Spleen (tissue), 11 donors: ENCODE results near the gene MPO. TPM values are rescaled to one million over a fixed set of nuclear protein-coding genes. Genes with fewer than 3 reads are reported as not detected.
A peak's percentile ranks its signal among the peaks of the same experiment; 100 is the strongest.

ENCODE experiments used
- DNase-seq: peaks from one replicate; pipeline ENCODE4 v3.0.0-alpha.2; 2020
- H3K27ac ChIP-seq, 8 donors: fragments of 200-600 bp; sonication (generic) in 7 of 8; 1 replicate in 4 of 8; 2 replicates in 4 of 8; pipeline versions ENCODE4 v1.5.0 to v1.8.0; 2016 to 2021; ENCODE audit warnings: inconsistent platforms in 4 of 8, mild to moderate bottlenecking in 4 of 8, moderate library complexity in 1 of 8
- H3K27me3 ChIP-seq, 7 donors: fragments of 200-600 bp; sonication (generic) in 6 of 7; replicated peaks in 1 of 7; 1 replicate in 4 of 7; 2 replicates in 3 of 7; pipeline versions ENCODE4 v1.5.0 to v1.8.0; 2016 to 2021; ENCODE audit warnings: inconsistent platforms in 3 of 7, mild to moderate bottlenecking in 1 of 7
- H3K36me3 ChIP-seq, 6 donors: fragments of 200-600 bp; sonication (generic) in 5 of 6; 1 replicate in 4 of 6; 2 replicates in 2 of 6; pipeline versions ENCODE4 v1.5.0 to v1.8.0; 2016 to 2021; ENCODE audit warnings: inconsistent platforms in 2 of 6
- H3K4me1 ChIP-seq, 6 donors: fragments of 200-600 bp; sonication (generic) in 5 of 6; 1 replicate in 3 of 6; 2 replicates in 3 of 6; pipeline versions ENCODE4 v1.5.0 to v1.8.0; 2016 to 2021; ENCODE audit warnings: inconsistent platforms in 3 of 6
- H3K4me3 ChIP-seq, 8 donors: fragments of 200-600 bp; sonication (generic) in 7 of 8; 1 replicate in 4 of 8; 2 replicates in 4 of 8; pipeline versions ENCODE4 v1.5.0 to v1.8.0; 2016 to 2021; ENCODE audit warnings: inconsistent platforms in 4 of 8, mild to moderate bottlenecking in 4 of 8, moderate library complexity in 2 of 8
- H3K9me3 ChIP-seq, 8 donors: fragments of 200-600 bp; sonication (generic) in 7 of 8; 1 replicate in 4 of 8; 2 replicates in 4 of 8; pipeline versions ENCODE4 v1.5.0 to v1.8.0; 2016 to 2021; ENCODE audit warnings: inconsistent platforms in 4 of 8
- CTCF ChIP-seq, 11 experiments: fragments of 200-600 bp in 7 of 11; fragments of 450-650 bp in 4 of 11; sonication (generic) in 4 of 11; IDR thresholded peaks in 8 of 11; conservative IDR thresholded peaks in 3 of 11; 1 replicate in 7 of 11; 2 replicates in 4 of 11; pipeline versions ENCODE4 v1.4.0 to v1.8.0; 2016 to 2021; ENCODE audit warnings: antibody characterized with exemption in 11 of 11, inconsistent platforms in 4 of 11, mild to moderate bottlenecking in 1 of 11
- POLR2A ChIP-seq, 3 donors: fragments of 450-650 bp; IDR thresholded peaks; one replicate each; pipeline ENCODE4 v1.5.1; 2017; ENCODE audit warnings: antibody characterized with exemption in 3 of 3, mild to moderate bottlenecking in 1 of 3
- POLR2AphosphoS5 ChIP-seq, 3 donors: sonication (generic); formaldehyde crosslinking; IDR thresholded peaks; one replicate each; pipeline ENCODE4 v1.5.1; 2017; ENCODE audit warnings: antibody characterized with exemption in 3 of 3
- WGBS, 5 donors: extraction: QIAGEN DNeasy Blood & Tissue Kit in 3 of 5; methylation state at CpG; one replicate each; pipeline versions ENCODE4 v1.1.5 to v1.1.7; 2013 to 2018; 5-methylcytosine and 5-hydroxymethylcytosine counted together
- intact Hi-C: fragments of 100-400 bp; cut with DNase I; formaldehyde crosslinking; loops from one replicate; pipeline ENCODE4 v1.15.0; 2023; ENCODE audit warnings: low total_unique reads
- polyA plus RNA-seq, 3 donors: library from polyadenylated mRNA; stranded (reverse); fragments of 200-250 nt; gene quantifications; one replicate each; pipeline ENCODE4 v1.2.1, GENCODE V29; 2013
- total RNA-seq, 7 donors: library from RNA; depleted of rRNA in 3 of 7; stranded (reverse); fragments of >200 nt in 3 of 7; fragmentation: NEBNext Ultra II Directional in 4 of 7; extraction: Animal tissue kit (Norgen Biotek cat#: 25700) in 4 of 7; gene quantifications; one replicate each; pipeline versions ENCODE4 v1.1.0 to v1.2.1, GENCODE V29; 2016 to 2021
- donor health status: healthy with polysubstance abuse.
- donor health status: DM: no; HTN: no; CAD: no; lungs with moderate emphysema.
- donor health status: DM: no; HTN: no; CAD: no.
- donor health status: Bipolar disorder and iron deficiency.
- donor health status: healthy.
- donor health status: DM: no; HTN: no; CAD: no.
- donor health status: DM: yes; HTN: yes; CAD: no.

Gene MPO
- total and polyA plus RNA-seq, 10 donors = 0.52 to 75.7 (median 12.0) TPM

DNA sequence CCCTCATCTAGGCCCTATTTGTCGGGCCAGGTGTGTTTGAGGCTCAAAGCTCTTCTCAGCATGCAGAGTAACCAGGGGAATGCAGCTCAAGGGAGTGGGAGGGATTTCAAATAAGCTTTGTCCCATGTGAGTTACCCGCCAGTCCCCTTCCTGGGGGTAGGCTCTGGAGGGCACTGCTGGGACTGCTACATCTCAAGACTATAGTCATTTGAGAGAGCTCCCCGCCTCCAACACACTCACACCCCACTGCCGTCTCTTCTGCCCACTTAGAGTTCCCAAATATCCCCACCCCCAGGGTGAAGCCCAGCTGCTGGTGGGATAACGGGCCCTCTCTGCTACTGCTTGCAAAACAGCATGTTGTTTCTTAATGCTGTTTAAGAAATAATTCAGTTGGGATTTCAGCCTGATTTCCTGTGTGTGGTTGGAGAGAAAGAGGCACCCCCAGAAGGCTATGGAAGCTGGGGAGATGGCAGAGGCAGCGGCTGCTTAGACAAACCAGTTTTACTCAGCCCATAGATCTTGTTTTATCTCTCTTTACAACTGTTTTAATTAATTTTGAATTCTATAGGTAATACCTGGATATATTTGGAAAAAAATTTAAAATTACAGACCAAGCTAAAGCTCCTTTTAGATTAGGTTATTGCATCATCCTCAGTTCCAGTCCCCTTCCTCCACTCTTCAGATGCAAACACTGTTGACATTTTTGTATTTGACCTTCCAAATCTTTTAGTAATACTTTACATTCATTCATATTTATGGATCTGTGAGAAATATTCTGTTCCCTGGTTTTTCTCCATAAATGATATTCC, 4.1 kb upstream of the MPO start:
- WGBS, 5 donors = 23 to 35% (median 25%) methylated on average over 6 of the region's 6 CpGs
- Histone ChIP-seq H3K27me3 (peaks cover 0 to 59% (median 9%) of the 10 kb centered on the region in 7 donors), H3K36me3 (no peaks in the 10 kb centered on the region), H3K9me3 (no peaks in the 10 kb centered on the region), H3K4me3 (no peak overlapping the region), H3K27ac (peak overlapping the region in 1 of 8 donors; percentile 2), H3K4me1 (peaks cover 0 to 29% (median 1%) of the 10 kb centered on the region in 6 donors)
- intact Hi-C loops = no loop called here
- TF ChIP-seq CTCF (IDR thresholded peaks at IDR 0.05 in 8 of 11, conservative IDR thresholded peaks at IDR 0.05 in 3 of 11) (no peak), POLR2A (IDR thresholded peaks at IDR 0.05) (no peak), POLR2AphosphoS5 (IDR thresholded peaks at IDR 0.05) (no peak)
- DNase-seq = no peak

DNA sequence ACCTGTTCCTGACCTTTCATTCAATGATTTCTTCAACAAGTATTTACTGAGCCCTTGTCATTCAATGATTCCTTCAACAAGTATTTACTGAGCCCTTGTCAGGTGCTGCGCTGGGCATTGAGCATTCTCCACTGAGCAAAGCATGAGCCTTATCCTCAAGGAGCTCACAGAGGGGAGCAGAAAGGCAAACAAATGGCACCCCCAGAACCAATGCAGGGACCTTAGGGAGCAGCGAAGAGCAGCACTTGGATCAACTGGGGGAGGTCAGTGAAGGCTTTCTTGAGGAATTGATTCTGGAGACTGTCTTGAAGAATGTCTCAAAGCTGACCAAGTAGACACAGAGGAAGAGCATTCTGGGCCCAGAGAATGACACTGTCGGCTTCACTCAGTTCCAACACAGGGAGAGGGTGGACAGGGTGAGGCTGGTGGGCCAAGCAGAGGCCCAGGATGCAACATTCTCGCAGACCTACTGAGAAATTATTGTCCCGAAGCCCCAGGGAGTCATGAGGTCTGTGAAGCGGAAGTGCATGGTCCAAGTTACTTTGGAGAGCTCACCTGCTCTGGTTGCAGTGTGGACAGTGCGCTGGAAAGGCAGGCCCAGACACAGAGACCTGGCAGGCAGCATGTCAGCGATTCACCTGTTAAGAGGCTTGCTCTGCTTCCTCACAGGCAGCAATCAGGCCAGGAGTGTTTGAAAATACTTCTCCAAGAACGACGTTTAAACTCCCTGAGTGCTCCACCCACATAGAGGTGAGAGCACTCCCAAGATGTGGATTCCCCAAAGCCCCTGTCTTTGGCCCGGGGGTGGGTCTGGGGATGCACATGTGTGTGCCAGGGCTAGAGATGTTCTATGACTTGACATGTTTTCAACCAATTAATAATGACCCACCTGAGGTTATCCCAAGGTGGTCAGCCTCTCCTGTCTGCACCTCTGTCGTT, 3.2 kb upstream of the MPO start:
- 55 to 74% (median 65%) methylated on average over 12 of the region's 12 CpGs for WGBS, 5 donors

GRCh38 chr17:58282442-58282841, 1.7 kb upstream of the MPO start:
- intact Hi-C loops = no loop called here

More for the DNA sequence above, 3.2 kb upstream of the MPO start:
- Histone ChIP-seq H3K4me3 (no peak overlapping the region), H3K9me3 (no peaks in the 10 kb centered on the region), H3K4me1 (peaks cover 0 to 32% (median 5%) of the 10 kb centered on the region in 6 donors), H3K27me3 (peaks cover 0 to 61% (median 9%) of the 10 kb centered on the region in 7 donors), H3K27ac (peak overlapping the region in 1 of 8 donors; percentile 2), H3K36me3 (no peaks in the 10 kb centered on the region)
- no peak for DNase-seq
- TF ChIP-seq POLR2A (IDR thresholded peaks at IDR 0.05) (no peak), POLR2AphosphoS5 (IDR thresholded peaks at IDR 0.05) (no peak), CTCF (IDR thresholded peaks at IDR 0.05 in 8 of 11, conservative IDR thresholded peaks at IDR 0.05 in 3 of 11) (no peak)
- intact Hi-C loops = no loop called here

More at GRCh38 chr17:58282442-58282841, 1.7 kb upstream of the MPO start:
- Histone ChIP-seq H3K9me3 (no peaks in the 10 kb centered on the region), H3K4me3 (no peak overlapping the region), H3K27me3 (peaks cover 0 to 66% (median 8%) of the 10 kb centered on the region in 7 donors), H3K4me1 (peaks cover 0 to 43% (median 12%) of the 10 kb centered on the region in 6 donors), H3K36me3 (no peaks in the 10 kb centered on the region), H3K27ac (no peak overlapping the region)
- no peak for TF ChIP-seq POLR2AphosphoS5 (IDR thresholded peaks at IDR 0.05)
- TF ChIP-seq POLR2A (IDR thresholded peaks at IDR 0.05) = no peak
- no peak for TF ChIP-seq CTCF (IDR thresholded peaks at IDR 0.05 in 8 of 11, conservative IDR thresholded peaks at IDR 0.05 in 3 of 11)
- no peak for DNase-seq
- WGBS, 5 donors = 74 to 94% (median 80%) methylated on average over 6 of the region's 6 CpGs
